Transverse colon (tissue), 3 donors: ENCODE data around the gene HNRNPR.

ENCODE experiments used
- EP300 ChIP-seq: sonication (generic); formaldehyde crosslinking; IDR thresholded peaks from one replicate; pipeline ENCODE4 v1.6.1; 2017; ENCODE audit warnings: antibody characterized with exemption, low read depth
- POLR2A ChIP-seq: fragments of 450-650 bp; IDR thresholded peaks from one replicate; pipeline ENCODE4 v1.6.1; 2016; ENCODE audit warnings: antibody characterized with exemption, mild to moderate bottlenecking, moderate library complexity
- TF ChIP-seq, protein P1 (sequence below), 5 experiments: fragments of 200-600 bp in 3 of 5; fragments of 450-650 bp in 2 of 5; sonication (generic) in 3 of 5; IDR thresholded peaks; 1 replicate in 2 of 5; 2 replicates in 3 of 5; pipeline ENCODE4 v1.5.1; 2016 to 2017; ENCODE audit warnings: antibody characterized with exemption in 5 of 5, inconsistent platforms in 3 of 5, mild to moderate bottlenecking in 2 of 5, moderate library complexity in 1 of 5

GRCh38 chr1:23325393-23325792 lies 18.7 kb downstream of the HNRNPR start:
- TF ChIP-seq, protein P1, sequence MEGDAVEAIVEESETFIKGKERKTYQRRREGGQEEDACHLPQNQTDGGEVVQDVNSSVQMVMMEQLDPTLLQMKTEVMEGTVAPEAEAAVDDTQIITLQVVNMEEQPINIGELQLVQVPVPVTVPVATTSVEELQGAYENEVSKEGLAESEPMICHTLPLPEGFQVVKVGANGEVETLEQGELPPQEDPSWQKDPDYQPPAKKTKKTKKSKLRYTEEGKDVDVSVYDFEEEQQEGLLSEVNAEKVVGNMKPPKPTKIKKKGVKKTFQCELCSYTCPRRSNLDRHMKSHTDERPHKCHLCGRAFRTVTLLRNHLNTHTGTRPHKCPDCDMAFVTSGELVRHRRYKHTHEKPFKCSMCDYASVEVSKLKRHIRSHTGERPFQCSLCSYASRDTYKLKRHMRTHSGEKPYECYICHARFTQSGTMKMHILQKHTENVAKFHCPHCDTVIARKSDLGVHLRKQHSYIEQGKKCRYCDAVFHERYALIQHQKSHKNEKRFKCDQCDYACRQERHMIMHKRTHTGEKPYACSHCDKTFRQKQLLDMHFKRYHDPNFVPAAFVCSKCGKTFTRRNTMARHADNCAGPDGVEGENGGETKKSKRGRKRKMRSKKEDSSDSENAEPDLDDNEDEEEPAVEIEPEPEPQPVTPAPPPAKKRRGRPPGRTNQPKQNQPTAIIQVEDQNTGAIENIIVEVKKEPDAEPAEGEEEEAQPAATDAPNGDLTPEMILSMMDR (IDR thresholded peaks at IDR 0.05): no peak
- TF ChIP-seq EP300: no peak
- no peak for TF ChIP-seq POLR2A
